ENCODE measurements around the gene IL18BP. TPM values are rescaled to one million over a fixed set of nuclear protein-coding genes. Genes with fewer than 3 reads are reported as not detected.

The IL18BP gene
- total RNA-seq, 1 donor from 2014 or later: 17.7 TPM

GRCh38 chr11:72036687-72037086 is 38.0 kb downstream of the IL18BP start:
- Mint-ChIP-seq H3K27ac (ENCODE audit: unreplicated experiment) (no peak overlapping the region), H3K4me1 (ENCODE audit: unreplicated experiment) (no peaks in the 10 kb centered on the region), H3K9me3 (ENCODE audit: unreplicated experiment) (no peaks in the 10 kb centered on the region)

GRCh38 chr11:72037554-72038311 is 39.0 kb downstream of the IL18BP start:
- Mint-ChIP-seq H3K27me3 (ENCODE audit: unreplicated experiment) (no peaks in the 10 kb centered on the region), H3K4me3 (ENCODE audit: unreplicated experiment) (no peak overlapping the region), H3K4me1 (ENCODE audit: unreplicated experiment) (no peaks in the 10 kb centered on the region), H3K9me3 (ENCODE audit: unreplicated experiment) (no peaks in the 10 kb centered on the region), H3K36me3 (ENCODE audit: low read depth, unreplicated experiment) (peaks cover 18% of the 10 kb centered on the region), H3K27ac (ENCODE audit: unreplicated experiment) (no peak overlapping the region)
- DNase-seq (ENCODE audit: low spot score): no peak
- no peak for TF ChIP-seq CTCF (IDR thresholded peaks at IDR 0.05; ENCODE audit: unreplicated experiment)

More at GRCh38 chr11:72036687-72037086, 38.0 kb downstream of the IL18BP start:
- Mint-ChIP-seq H3K27me3 (ENCODE audit: unreplicated experiment) (no peaks in the 10 kb centered on the region), H3K4me3 (ENCODE audit: unreplicated experiment) (no peak overlapping the region), H3K36me3 (ENCODE audit: low read depth, unreplicated experiment) (peaks cover 14% of the 10 kb centered on the region)
- no peak for TF ChIP-seq CTCF (IDR thresholded peaks at IDR 0.05; ENCODE audit: unreplicated experiment)
- no peak for DNase-seq (ENCODE audit: low spot score)

- no peak for TF ChIP-seq CTCF (IDR thresholded peaks at IDR 0.05; ENCODE audit: unreplicated experiment)
- Mint-ChIP-seq H3K9me3 (ENCODE audit: unreplicated experiment) (no peaks in the 10 kb centered on the region), H3K4me3 (ENCODE audit: unreplicated experiment) (no peak overlapping the region), H3K27me3 (ENCODE audit: unreplicated experiment) (no peaks in the 10 kb centered on the region), H3K4me1 (ENCODE audit: unreplicated experiment) (no peaks in the 10 kb centered on the region), H3K27ac (ENCODE audit: unreplicated experiment) (no peak overlapping the region), H3K36me3 (ENCODE audit: low read depth, unreplicated experiment) (peaks cover 18% of the 10 kb centered on the region)
- no peak for DNase-seq (ENCODE audit: low spot score)
Observed at GRCh38 chr11:72038491-72038890, 39.8 kb downstream of the IL18BP start.

- Mint-ChIP-seq H3K9me3 (ENCODE audit: unreplicated experiment) (no peaks in the 10 kb centered on the region), H3K36me3 (ENCODE audit: low read depth, unreplicated experiment) (peaks cover 15% of the 10 kb centered on the region), H3K27me3 (ENCODE audit: unreplicated experiment) (no peaks in the 10 kb centered on the region), H3K27ac (ENCODE audit: unreplicated experiment) (no peak overlapping the region), H3K4me1 (ENCODE audit: unreplicated experiment) (no peaks in the 10 kb centered on the region), H3K4me3 (ENCODE audit: unreplicated experiment) (no peak overlapping the region)
- TF ChIP-seq CTCF (IDR thresholded peaks at IDR 0.05; ENCODE audit: unreplicated experiment): no peak
- DNase-seq (ENCODE audit: low spot score): no peak
Observed at GRCh38 chr11:72039031-72039855, 40.5 kb downstream of the IL18BP start.

All from endothelial cell (in vitro differentiated cells).